Body of pancreas (tissue), 4 donors: Measurements from ENCODE around the gene NRARP. TPM values are rescaled to one million over a fixed set of nuclear protein-coding genes. Genes with fewer than 3 reads are reported as not detected.
A peak's percentile ranks its signal among the peaks of the same experiment; 100 is the strongest.

ENCODE experiments used
- ATAC-seq: fragments of 150-250 bp; one replicate; pipeline ENCODE4 v1.9.1; 2016
- DNase-seq, 4 donors: peaks; one replicate each; pipeline ENCODE4 v3.0.0-alpha.2; 2019
- H3K27ac ChIP-seq, 4 donors: fragments of 200-600 bp; sonication (generic); 1 replicate in 3 of 4; 2 replicates in 1 of 4; pipeline versions ENCODE4 v1.5.1 to v1.6.1; 2016 to 2019; ENCODE audit warnings: mild to moderate bottlenecking in 1 of 4, mixed read lengths in 1 of 4, moderate library complexity in 1 of 4
- H3K27me3 ChIP-seq, 2 donors: fragments of 200-600 bp; sonication (generic); one replicate each; pipeline ENCODE4 v1.6.0; 2016; ENCODE audit warnings: mild to moderate bottlenecking in 1 of 2
- H3K36me3 ChIP-seq, 2 donors: fragments of 200-600 bp; sonication (generic); replicated peaks in 1 of 2; 2 replicates each; pipeline ENCODE4 v1.5.1; 2016; ENCODE audit warnings: low read depth in 2 of 2; ENCODE audit not compliant: insufficient read depth in 1 of 2
- H3K4me1 ChIP-seq: fragments of 200-600 bp; sonication (generic); one replicate; pipeline ENCODE4 v1.6.0; 2016
- H3K4me3 ChIP-seq, 2 donors: fragments of 200-600 bp; sonication (generic); 1 replicate in 1 of 2; 2 replicates in 1 of 2; pipeline ENCODE4 v1.5.1; 2016 to 2019
- H3K9me3 ChIP-seq, 3 donors: fragments of 200-600 bp; sonication (generic); 1 replicate in 2 of 3; 2 replicates in 1 of 3; pipeline ENCODE4 v1.5.1; 2016
- POLR2A ChIP-seq, 3 donors: fragments of 450-650 bp; IDR thresholded peaks; one replicate each; pipeline ENCODE4 v1.6.1; 2016; ENCODE audit warnings: antibody characterized with exemption in 3 of 3, mild to moderate bottlenecking in 2 of 3
- WGBS, 2 donors: methylation state at CpG; one replicate each; pipeline ENCODE4 v1.1.5; 2017; 5-methylcytosine and 5-hydroxymethylcytosine counted together
- intact Hi-C: fragments of 100-400 bp; cut with DNase I; formaldehyde crosslinking; loops from one replicate; pipeline ENCODE4 v1.15.1; 2023
- total RNA-seq, 2 donors: library from RNA; depleted of rRNA; stranded (reverse); fragments of >200 nt; gene quantifications; one replicate each; pipeline ENCODE4 v1.1.0, GENCODE V29; 2016
- TF ChIP-seq, protein P1 (sequence below), 7 experiments: fragments of 450-650 bp in 4 of 7; fragments of 200-600 bp in 3 of 7; sonication (generic) in 3 of 7; IDR thresholded peaks; one replicate each; pipeline ENCODE4 v1.5.1; 2016 to 2019; ENCODE audit warnings: antibody characterized with exemption in 7 of 7

The NRARP gene
- total RNA-seq, 2 donors from 2014 or later: 18.4 to 24.4 TPM

DNA sequence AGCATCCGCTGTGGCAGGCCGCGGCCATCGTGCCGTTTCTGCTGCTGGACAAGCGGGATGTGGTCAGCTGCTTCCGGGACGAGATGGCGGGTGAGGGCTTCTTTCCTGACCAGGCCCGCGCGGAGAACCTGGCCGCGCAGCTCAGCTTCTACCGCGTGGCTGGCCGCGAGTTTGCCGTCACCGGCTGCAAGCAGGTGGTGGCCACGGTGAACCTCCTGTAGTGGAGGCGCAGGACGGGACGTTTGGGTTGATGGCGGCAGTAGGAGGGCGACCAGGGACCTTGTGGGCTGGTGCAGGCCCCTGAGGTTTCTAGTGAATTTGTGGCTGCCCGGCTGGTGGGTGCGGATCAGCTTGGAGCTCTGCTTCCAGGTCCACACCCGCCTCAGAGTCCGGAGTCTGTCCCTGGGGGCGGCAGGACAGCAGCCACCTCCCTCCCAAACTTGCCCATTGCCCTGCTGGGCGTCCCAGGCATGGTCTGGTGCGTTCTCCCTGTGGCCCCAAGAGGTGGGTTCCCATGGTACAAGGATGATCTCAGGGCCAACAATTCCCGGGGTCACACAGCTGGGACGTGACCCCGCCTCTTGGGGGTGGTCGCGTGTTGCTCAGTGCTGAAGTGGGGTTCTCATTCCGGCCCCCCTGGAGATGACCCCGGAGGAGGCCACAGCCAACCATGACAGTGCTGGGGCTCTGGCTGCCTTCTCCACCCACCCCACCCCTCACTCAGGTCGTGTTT is 22.2 kb downstream of the NRARP start:
- H3K9me3 ChIP-seq: no peaks in the 10 kb centered on the region
- H3K27ac ChIP-seq: no peak overlapping the region
- TF ChIP-seq POLR2A (IDR thresholded peaks at IDR 0.05): no peak
- TF ChIP-seq, protein P1, sequence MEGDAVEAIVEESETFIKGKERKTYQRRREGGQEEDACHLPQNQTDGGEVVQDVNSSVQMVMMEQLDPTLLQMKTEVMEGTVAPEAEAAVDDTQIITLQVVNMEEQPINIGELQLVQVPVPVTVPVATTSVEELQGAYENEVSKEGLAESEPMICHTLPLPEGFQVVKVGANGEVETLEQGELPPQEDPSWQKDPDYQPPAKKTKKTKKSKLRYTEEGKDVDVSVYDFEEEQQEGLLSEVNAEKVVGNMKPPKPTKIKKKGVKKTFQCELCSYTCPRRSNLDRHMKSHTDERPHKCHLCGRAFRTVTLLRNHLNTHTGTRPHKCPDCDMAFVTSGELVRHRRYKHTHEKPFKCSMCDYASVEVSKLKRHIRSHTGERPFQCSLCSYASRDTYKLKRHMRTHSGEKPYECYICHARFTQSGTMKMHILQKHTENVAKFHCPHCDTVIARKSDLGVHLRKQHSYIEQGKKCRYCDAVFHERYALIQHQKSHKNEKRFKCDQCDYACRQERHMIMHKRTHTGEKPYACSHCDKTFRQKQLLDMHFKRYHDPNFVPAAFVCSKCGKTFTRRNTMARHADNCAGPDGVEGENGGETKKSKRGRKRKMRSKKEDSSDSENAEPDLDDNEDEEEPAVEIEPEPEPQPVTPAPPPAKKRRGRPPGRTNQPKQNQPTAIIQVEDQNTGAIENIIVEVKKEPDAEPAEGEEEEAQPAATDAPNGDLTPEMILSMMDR (IDR thresholded peaks at IDR 0.05): no peak
- ATAC-seq: no peak
- no peak for DNase-seq
- 84 to 89% methylated on average over 24 to 32 of the region's 41 CpGs for WGBS, 2 donors
- H3K36me3 ChIP-seq: no peaks in the 10 kb centered on the region
- intact Hi-C loops: loop anchor here (5.0 to 10.0 kb wide), 3 partner anchors 127 to 245 kb away; partner anchors contain the start of gene ENTPD8
- peaks cover 17% of the 10 kb centered on the region for H3K4me1 ChIP-seq
- no peaks in the 10 kb centered on the region for H3K27me3 ChIP-seq
- no peak overlapping the region for H3K4me3 ChIP-seq

DNA sequence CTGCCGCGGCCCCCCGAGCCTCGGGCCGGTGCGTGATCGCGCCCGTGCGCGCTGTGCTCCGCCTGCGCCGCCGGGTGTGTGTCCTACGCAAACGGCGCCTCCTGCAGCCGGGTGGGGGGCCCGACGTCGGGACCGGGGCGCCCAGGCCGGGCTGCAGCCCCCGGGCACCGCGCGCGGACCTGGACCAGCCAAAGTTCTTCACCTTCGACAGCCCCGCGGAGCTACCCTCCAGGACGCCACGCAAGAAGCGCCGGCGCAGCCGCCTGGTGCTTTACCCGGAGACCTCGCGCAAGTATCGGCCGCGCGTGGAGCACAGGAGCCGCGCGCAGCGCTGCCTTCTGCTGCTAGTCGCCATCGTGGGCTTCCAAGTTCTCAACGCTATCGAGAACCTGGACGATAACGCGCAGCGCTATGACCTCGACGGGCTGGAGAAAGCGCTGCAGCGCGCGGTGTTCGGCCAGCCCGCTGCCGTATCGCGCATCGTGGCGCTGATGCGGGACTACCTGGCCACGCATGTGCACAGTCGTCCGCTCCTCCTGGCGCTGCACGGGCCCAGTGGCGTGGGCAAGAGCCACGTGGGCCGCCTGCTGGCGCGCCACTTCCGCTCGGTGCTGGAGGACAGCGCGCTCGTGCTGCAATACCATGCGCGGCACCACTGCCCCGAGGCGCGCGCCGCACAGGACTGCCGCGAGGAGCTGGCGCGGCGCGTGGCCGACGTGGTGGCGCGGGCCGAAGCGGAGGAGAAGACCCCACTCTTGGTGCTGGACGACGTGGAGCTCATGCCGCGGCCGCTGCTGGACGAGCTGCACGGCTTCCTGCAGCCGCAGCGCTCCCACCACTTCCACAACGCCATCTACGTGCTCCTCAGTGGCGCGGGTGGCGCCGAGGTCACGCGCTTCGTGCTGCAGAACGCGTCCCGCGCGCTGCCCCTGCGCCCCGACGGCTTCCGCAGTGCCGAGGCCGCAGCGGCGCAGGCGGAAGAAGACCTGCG is 23.1 kb downstream of the NRARP start:
- TF ChIP-seq POLR2A (IDR thresholded peaks at IDR 0.05): no peak
- WGBS, 2 donors: 88 to 92% methylated on average over 92 to 111 of the region's 139 CpGs
- Histone ChIP-seq H3K4me1 (peaks cover 26% of the 10 kb centered on the region), H3K4me3 (no peak overlapping the region), H3K9me3 (no peaks in the 10 kb centered on the region), H3K27ac (no peak overlapping the region), H3K27me3 (no peaks in the 10 kb centered on the region), H3K36me3 (no peaks in the 10 kb centered on the region)
- no peak for ATAC-seq
- no peak for DNase-seq
- intact Hi-C loops: no loop called here

DNA sequence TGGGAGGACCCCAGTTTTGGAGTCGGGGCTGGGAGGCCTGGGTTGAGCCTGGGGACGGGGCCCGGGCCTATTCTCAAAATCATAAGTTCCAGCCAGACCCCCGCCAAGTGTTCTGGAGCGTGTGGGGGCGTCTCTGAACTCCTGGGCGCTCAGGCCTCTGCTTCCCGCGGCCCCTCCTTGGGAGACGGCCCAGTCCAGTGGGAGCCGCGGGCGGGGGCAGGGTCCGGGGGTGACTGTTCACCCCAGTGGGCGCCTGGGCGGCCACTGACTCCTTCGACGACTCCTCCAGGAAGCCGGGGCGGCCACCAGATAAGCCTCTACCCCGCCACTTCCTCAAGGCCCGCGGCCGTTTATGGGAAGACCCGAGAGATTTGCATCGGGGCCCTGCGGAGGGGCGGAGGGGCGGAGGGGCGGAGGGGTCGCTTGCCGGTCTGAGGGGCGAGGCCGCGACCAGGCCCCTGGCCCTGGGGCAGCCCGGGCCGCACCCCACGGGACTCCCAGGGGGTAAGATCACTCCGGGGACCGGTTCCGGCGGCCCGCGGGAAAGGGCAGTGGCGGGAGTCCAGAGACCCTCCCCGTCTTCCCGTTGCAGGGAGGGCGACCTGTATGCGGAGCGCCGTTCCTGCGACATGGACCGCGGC is 23.9 kb downstream of the NRARP start:
- H3K4me1 ChIP-seq: peaks cover 30% of the 10 kb centered on the region
- H3K4me3 ChIP-seq: no peak overlapping the region
- H3K27me3 ChIP-seq: no peaks in the 10 kb centered on the region
- peak overlapping the region; percentile 74 to 92 (median 90) for H3K27ac ChIP-seq
- DNase-seq (peak in 1 of 4 donors; percentile 33), ATAC-seq (no peak)
- no peaks in the 10 kb centered on the region for H3K36me3 ChIP-seq
- 31 to 43% methylated on average over 15 to 36 of the region's 54 CpGs for WGBS, 2 donors
- TF ChIP-seq, protein P1 (IDR thresholded peaks at IDR 0.05): no peak
- TF ChIP-seq POLR2A (IDR thresholded peaks at IDR 0.05): no peak
- intact Hi-C loops: no loop called here
- H3K9me3 ChIP-seq: no peaks in the 10 kb centered on the region

DNA sequence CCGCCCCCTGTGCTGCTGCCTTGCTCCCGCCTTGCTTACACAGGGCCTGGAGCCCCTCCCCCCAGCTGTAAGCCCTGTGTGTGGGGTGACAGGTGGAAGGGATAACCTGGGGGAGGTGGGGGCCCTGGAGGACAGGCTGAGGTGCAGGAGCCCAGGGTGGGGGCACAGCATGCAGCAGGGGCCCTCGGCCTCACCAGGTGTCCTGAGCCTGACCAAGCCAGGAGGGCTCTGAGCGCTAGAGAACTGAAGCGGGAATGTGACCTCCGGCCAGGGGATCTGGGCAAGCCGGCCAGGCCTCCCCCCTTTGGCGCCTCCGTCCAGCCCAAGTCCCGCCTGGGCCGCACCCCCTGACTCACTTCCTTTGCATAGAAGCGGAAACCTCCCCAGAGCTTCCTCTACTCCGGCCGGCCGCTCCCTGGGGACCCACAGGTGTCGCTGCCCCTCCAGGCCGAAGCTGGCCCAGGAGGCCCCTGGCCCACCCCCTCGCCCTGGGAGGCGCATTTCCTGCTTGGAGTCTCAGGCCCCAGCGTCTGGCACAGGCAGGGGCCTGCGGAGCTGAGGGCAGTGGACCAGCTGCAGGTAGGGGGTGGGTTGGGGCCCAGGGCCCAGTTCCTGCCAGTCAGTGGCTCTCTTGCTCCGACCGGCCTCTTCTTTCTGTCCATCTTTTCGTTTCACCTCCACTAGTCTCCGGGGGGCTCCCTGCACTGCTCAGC is 24.6 kb downstream of the NRARP start, which contains the start of gene TOR4A:
TOR4A (plus strand) TSS at position 398 of the 713 bp plus-strand sequence. CDS start 964 bp downstream, outside the sequence.
- DNase-seq: peak; percentile 61 to 83 (median 79)
- H3K36me3 ChIP-seq: peaks cover 2% of the 10 kb centered on the region in 2 donors
- 45 to 52% methylated on average over 19 to 25 of the region's 25 CpGs for WGBS, 2 donors
- H3K27ac ChIP-seq: peak within 1 kb of the TSS; percentile 74 to 92 (median 90)
- peaks cover 36% of the 10 kb centered on the region for H3K4me1 ChIP-seq
- intact Hi-C loops: no loop called here
- ATAC-seq: peak; percentile 77
- H3K9me3 ChIP-seq: no peaks in the 10 kb centered on the region
- no peak within 1 kb of the TSS for H3K4me3 ChIP-seq
- TF ChIP-seq, protein P1 (IDR thresholded peaks at IDR 0.05): peak in 4 of 7 experiments; percentile 18 to 31 (median 26)
- peak; percentile 33 to 71 (median 70) for TF ChIP-seq POLR2A (IDR thresholded peaks at IDR 0.05)
- H3K27me3 ChIP-seq: no peaks in the 10 kb centered on the region
